SK-MEL-5 (cell line): ENCODE measurements around the gene RICTOR. TPM values are rescaled to one million over a fixed set of nuclear protein-coding genes. Genes with fewer than 3 reads are reported as not detected.
"Not testable (repeated sequence)": the region's sequence is repeated elsewhere in the genome, so short reads cannot be mapped to it uniquely, and the experiment has no call there.

Experiments used
- DNase-seq: peaks from one replicate; pipeline ENCODE4 v3.0.0-alpha.2; 2016; ENCODE audit warnings: low read depth, low spot score
- in situ Hi-C: cut with HindIII; loops from 2 replicates; pipeline ENCODE4 v1.10.0; 2016; ENCODE audit warnings: low sequenced_read_pairs, high pct_unique_total_duplicates, low pct_unique_long_range_greater_than_20kb
- total RNA-seq: library from RNA; depleted of rRNA; stranded (reverse); fragments of >200 nt; shearing (Covaris generic); gene quantifications from 2 replicates; pipeline ENCODE4 v1.2.3, GENCODE V29; 2014

Gene RICTOR
- total RNA-seq, 1 experiment from 2014 or later: 32.7 TPM

- DNase-seq: no peak
- in situ Hi-C loops: no loop called here
These were observed 49.3 kb downstream of the RICTOR start for GRCh38 chr5:39024884-39025283.

DNA sequence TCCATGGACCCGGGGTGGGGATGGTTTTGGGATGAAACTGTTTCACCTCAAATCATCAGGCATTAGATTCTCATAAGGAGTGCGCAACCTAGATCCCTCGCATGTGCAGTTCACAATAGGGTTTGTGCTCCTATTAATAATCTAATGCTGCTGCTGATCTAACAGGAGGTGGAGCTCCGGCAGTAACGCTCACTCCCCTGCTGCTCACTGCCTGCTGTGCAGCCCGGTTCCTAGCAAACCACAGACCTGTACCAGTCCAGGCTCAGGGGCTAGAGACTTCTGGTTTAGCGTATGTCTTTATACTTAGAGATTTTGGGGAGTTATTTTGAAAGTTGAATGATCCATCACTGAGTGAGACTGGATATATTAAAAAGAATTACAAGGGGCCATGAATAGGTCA lies 50.2 kb downstream of the RICTOR start:
- in situ Hi-C loops: no loop called here
- DNase-seq: no peak

GRCh38 chr5:39023121-39023520 lies 51.1 kb downstream of the RICTOR start:
- in situ Hi-C loops: no loop called here
- DNase-seq: no peak

DNA sequence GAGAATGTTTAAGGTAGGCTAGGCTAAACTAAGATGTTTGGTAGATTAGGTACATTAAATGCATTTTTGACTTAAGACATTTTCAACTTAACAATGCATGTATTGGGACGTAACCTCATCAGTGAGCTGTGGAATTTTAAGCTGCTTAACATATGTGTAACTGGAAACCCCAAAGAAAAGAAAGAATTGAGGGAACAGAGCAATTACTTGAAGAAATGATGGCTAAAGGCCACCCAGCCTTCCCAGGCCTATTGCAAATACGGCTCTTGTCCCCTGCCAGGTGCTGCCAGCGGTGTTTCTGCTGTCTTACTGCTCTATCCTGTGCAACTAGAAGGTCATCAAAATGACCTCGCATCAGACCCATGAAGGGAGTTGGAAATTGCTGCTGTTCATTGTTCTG lies 52.0 kb downstream of the RICTOR start:
- DNase-seq: no peak

DNA sequence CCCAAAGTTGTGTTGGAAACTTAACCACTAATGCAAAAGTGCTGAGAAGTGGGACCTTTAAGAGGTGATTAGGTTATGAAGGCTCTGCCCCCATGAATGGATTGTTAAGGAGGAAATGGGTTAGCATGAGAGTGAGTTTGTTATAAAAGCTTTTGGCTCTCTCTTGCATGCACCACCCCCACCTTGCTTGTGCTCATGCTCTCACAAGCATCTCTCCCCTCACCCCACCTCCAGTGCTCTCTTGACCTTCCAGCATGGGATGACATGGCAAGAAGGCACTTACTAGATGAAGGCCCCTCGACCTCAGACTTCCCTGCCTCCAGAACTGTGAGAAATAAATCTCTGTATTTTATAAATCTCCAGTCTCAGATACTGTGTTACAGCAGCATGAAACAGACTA lies 52.8 kb downstream of the RICTOR start:
- DNase-seq: no peak
- in situ Hi-C loops: no loop called here

More for the DNA sequence above, 52.0 kb downstream of the RICTOR start:
- in situ Hi-C loops: no loop called here

- DNase-seq: no peak
- in situ Hi-C loops: no loop called here
These were observed 53.7 kb downstream of the RICTOR start for GRCh38 chr5:39020458-39020857.

DNA sequence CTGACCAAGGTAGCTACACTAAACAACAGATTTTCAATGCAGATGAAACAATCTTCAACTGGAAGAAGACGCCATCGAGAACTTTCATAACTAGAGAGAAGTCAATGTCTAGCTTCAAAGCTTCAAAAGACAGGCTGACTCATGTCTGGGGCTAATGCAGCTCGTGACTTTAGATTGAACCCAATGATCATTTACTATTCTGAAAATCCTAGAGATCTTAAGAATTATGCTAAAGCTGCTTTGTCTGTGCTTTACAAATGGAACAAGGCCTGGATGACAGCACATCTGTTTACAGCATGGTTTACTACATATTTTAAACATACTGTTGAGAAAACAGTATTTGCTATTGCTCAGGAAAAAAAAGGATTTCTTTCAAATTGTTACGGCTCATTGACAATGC lies 54.9 kb downstream of the RICTOR start:
- DNase-seq: no peak
- in situ Hi-C loops: no loop called here

GRCh38 chr5:39017504-39017903 lies 56.7 kb downstream of the RICTOR start:
- in situ Hi-C loops: no loop called here
- DNase-seq: no peak

DNA sequence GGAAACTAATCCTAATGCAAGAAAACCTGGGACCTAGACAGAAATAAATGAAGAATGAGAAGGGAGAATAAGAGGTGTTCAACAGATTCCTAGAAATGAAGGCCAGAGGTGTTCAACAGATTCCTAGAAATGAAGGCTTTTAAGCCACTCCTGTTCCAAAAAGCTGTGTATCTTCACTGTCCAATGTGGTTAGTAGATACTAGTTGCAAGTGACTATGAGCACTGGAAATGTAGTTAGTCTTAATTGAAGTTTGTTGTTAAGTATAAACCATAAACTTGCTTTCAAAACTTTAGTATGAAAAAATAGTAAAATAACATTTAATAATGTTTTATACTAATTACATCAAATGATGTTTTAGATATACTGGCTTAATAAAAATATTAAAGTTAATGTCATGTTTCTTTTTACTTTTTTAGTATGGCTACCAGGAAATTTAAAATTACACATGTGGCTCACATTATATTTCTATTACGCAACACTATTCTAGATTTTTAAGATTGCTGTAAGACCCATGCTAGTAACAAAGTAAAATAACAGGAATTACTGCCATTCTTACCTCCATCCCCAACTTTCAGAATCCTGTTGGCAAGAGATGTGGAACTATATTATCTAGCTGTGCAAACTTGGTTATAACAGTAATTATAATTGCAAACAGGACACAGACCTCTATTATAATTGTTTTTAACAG lies 57.5 kb downstream of the RICTOR start:
- in situ Hi-C loops: no loop called here
- DNase-seq: no peak

- in situ Hi-C loops: no loop called here
- no peak for DNase-seq
These were observed 58.2 kb downstream of the RICTOR start for GRCh38 chr5:39015743-39016586.

- in situ Hi-C loops: no loop called here
- DNase-seq: peak; percentile 55
These were observed 59.6 kb downstream of the RICTOR start for GRCh38 chr5:39014561-39014960.

DNA sequence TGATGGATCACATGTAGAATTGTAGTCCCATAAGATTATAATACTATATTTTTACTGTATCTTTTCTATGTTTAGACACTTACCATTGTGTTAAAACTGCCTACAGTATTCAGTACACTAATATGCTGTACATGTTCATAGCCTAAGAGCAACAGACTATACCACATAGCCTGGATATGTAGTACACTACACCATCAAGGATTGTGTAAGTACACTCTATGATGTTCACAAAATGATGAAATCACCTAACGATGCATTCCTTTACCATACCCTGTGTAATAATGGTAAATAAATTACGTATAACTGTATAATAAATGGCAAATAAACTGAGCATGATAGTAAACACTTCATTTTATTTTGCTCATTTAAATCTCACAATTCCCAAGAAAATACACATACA lies 60.3 kb downstream of the RICTOR start:
- in situ Hi-C loops: no loop called here
- DNase-seq: no peak

GRCh38 chr5:39010958-39011357 lies 63.2 kb downstream of the RICTOR start:
- in situ Hi-C loops, DNase-seq: not testable (repeated sequence)

DNA sequence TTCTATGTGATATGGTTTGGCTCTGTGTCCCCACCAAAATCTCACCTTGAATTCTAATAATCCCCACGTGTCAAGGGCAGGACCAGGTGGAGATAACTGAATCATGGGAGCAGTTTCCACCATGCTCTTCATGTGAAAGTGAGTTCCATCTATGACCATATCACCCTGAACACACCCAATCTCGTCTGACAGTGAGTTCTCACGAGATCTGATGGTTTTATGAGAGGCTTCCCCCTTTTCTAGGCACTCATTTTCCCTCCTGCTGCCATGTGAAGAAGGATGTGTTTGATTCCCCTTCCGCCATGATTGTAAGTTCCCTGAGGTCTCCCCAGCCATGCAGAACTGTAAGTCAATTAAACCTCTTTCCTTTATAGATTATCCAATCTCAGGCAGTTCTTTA lies 64.2 kb downstream of the RICTOR start:
- DNase-seq: no peak
- in situ Hi-C loops: no loop called here

- in situ Hi-C loops: no loop called here
- no peak for DNase-seq
These were observed 64.9 kb downstream of the RICTOR start for GRCh38 chr5:39009280-39009679.

DNA sequence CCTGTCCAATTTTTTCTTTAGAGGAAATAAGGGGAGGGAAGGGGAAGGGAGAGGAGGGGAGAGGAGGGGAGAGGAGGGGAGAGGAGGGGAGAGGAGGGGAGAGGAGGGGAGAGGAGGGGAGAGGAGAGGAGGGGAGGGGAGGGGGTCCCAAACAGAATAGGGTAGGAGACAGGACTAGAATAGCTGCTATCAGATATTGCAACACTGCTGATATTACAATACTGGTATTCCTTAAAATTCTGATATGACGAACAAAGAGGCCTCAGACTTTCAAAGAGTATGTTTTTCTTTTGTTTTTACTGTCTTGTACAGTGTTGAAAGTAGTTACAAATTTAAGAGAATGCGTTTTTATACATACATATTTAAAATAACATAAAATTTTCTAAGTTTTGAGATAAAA lies 67.5 kb downstream of the RICTOR start:
- in situ Hi-C loops: no loop called here
- DNase-seq: no peak

DNA sequence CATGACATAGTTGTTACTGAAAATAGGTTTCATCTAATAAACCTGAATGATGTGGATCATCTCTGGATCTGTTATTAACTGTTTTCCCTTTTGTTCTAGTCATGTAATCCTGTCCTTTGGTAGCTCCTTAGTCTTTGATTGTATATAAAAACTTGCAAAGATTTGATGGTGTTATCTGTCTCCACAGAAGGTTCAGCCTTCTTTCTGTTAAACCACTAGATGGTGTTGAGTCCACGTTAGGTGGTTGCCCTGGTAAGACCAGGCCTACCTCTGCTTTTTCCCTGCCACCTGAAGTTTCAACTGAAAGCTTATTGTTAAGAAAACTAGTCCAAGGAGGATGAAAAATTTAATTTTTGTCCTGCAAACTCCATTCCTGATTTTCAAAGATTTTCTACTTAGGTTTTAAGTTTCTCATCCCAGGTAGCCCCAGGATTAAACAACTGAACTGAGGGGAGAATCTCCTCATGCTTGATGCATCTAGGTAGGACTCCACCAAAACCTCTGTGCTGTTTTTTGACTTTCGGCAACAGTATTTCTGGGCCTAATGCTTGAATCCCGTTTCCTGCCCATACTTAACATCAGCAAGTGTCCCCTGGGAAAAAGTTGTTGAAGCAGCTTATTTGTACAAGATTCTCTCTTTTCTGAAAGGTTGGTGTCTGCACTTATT lies 68.5 kb downstream of the RICTOR start:
- DNase-seq: peak; percentile 65
- in situ Hi-C loops: no loop called here

- DNase-seq: no peak
- in situ Hi-C loops: no loop called here
These were observed 72.5 kb downstream of the RICTOR start for GRCh38 chr5:39001683-39002082.

DNA sequence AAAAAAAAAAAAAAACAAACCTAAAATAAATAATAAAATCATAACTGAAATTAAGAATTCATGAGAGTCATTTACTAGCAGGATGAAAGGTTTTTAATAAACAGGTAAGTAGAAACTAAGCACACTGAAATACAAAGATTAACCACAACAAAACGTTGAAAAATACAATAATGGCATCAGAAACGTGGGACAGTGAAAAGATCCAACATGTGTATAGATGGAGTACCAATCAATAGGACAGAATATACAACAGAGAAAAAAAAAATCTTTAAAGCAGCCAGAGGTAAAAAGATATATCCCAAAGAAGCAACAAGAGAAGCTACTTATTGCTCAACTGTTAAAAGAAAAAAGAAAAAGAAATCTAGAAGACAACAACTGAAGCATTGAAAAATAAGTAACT lies 75.2 kb downstream of the RICTOR start:
- in situ Hi-C loops: no loop called here
- DNase-seq: no peak
